Measurements from ENCODE around the gene ZNF497. TPM values are rescaled to one million over a fixed set of nuclear protein-coding genes. Genes with fewer than 3 reads are reported as not detected.

Gene ZNF497
- polyA plus RNA-seq, 1 of the 3 experiments (the other 2 are of a cell fraction) = 1.1 TPM

GRCh38 chr19:58355215-58355796 lies 7.2 kb downstream of the ZNF497 start:
- Histone ChIP-seq H3K27me3 (ENCODE audit: insufficient read depth) (no peaks in the 10 kb centered on the region), H2AFZ (ENCODE audit: low read depth) (no peak overlapping the region), H3K4me1 (ENCODE audit: control insufficient read depth in 1 of 2, insufficient read depth in 2 of 2, low read depth in 1 of 2, low read length in 1 of 2) (no peaks in the 10 kb centered on the region), H4K20me1 (ENCODE audit: insufficient read depth) (no peaks in the 10 kb centered on the region), H3K79me2 (ENCODE audit: insufficient read depth) (peaks cover 4% of the 10 kb centered on the region; the same call in 1 of the 2 replicates), H3K4me2 (no peak overlapping the region), H3K9me2 (no peaks in the 10 kb centered on the region), H3K4me3 (ENCODE audit: low read depth in 2 of 2, low read length in 1 of 2) (no peak overlapping the region), H3F3A (replicated peaks; ENCODE audit: insufficient read depth) (peaks cover 5% of the 10 kb centered on the region), H3K27ac (ENCODE audit: low read depth in 2 of 2, low read length in 1 of 2) (no peak overlapping the region), H3K9ac (no peak overlapping the region), H3K9me3 (no peaks in the 10 kb centered on the region), H3K36me3 (replicated peaks in 1 of 2; ENCODE audit: control insufficient read depth in 1 of 2, insufficient read depth in 2 of 2, low read length in 1 of 2) (peaks cover 0 to 2% of the 10 kb centered on the region in 2 experiments)
- ChIA-PET POLR2A (interaction anchor here (1.4 to 3.6 kb wide), 2 partner anchors 7 to 9 kb away, joined by 3 to 18 read pairs; partner anchors contain the start of gene ZNF497), CTCF (no interaction called here)
- 97% methylated on average over 9 of the region's 10 CpGs for WGBS (ENCODE audit: low lambda C conversion rate)
- DNase-seq = no peak
- no peak for TF ChIP-seq USF1 (IDR thresholded peaks at IDR 0.05; ENCODE audit: borderline replicate concordance, low read depth)
- TF ChIP-seq FOXM1 (IDR thresholded peaks at IDR 0.05; ENCODE audit: low read depth) = no peak
- no peak for TF ChIP-seq RFX5 (IDR thresholded peaks at IDR 0.05; ENCODE audit: low read length)
- TF ChIP-seq TAF1 (IDR thresholded peaks at IDR 0.05; ENCODE audit: borderline replicate concordance, low read depth, low read length) = no peak
- no peak for TF ChIP-seq SMC3 (IDR thresholded peaks at IDR 0.05; ENCODE audit: low read depth, low read length)

DNA sequence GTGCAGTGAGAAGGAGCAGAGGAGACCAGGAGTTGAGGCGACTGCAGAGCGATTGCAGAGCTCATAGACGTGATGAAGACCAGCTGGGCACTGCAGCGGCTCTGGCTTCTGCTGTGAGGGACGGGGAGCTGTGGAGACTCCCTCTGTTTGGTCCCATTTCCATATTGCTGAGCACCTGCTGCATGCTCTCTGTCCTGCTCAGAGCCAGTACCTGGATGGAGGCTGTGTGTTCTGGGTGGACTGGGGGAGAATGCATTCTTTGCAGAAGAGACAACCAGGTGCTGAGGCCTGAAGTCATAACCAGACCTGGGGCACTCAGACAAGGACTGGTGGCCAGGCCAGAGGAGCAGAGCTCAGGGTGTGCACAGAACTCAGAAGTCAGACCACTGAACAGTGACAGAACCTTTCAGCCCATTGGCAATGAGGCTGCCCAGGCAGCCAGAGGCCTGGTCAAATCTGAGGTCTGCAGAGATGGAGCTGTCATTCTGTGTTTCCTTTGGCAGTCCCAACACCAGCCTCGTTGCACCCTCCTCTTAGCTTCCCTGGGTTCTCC lies 8.0 kb downstream of the ZNF497 start:
- H3K9me3 ChIP-seq = no peaks in the 10 kb centered on the region
- no peak overlapping the region for H2AFZ ChIP-seq (ENCODE audit: low read depth)
- CTCF ChIA-PET = interaction anchor here (1.0 kb wide), 1 partner anchor 8 kb away, joined by 3 read pairs; the partner anchor contains the start of gene ZNF497
- no peaks in the 10 kb centered on the region for H3K4me1 ChIP-seq (ENCODE audit: control insufficient read depth in 1 of 2, insufficient read depth in 2 of 2, low read depth in 1 of 2, low read length in 1 of 2)
- H4K20me1 ChIP-seq (ENCODE audit: insufficient read depth) = no peaks in the 10 kb centered on the region
- POLR2A ChIA-PET = interaction anchor here (1.4 to 3.6 kb wide), 2 partner anchors 8 kb away, joined by 3 to 18 read pairs; partner anchors contain the start of gene ZNF497
- H3K27me3 ChIP-seq (ENCODE audit: insufficient read depth) = no peaks in the 10 kb centered on the region
- H3K79me2 ChIP-seq (ENCODE audit: insufficient read depth) = peaks cover 11% of the 10 kb centered on the region
- no peak overlapping the region for H3K27ac ChIP-seq (ENCODE audit: low read depth in 2 of 2, low read length in 1 of 2)
- no peaks in the 10 kb centered on the region for H3F3A ChIP-seq (replicated peaks; ENCODE audit: insufficient read depth)
- no peak for DNase-seq
- H3K36me3 ChIP-seq (replicated peaks in 1 of 2; ENCODE audit: control insufficient read depth in 1 of 2, insufficient read depth in 2 of 2, low read length in 1 of 2) = peaks cover 2% of the 10 kb centered on the region in 2 experiments
- no peak overlapping the region for H3K4me3 ChIP-seq (ENCODE audit: low read depth in 2 of 2, low read length in 1 of 2)
- no peaks in the 10 kb centered on the region for H3K9me2 ChIP-seq
- no peak overlapping the region for H3K9ac ChIP-seq
- WGBS (ENCODE audit: low lambda C conversion rate) = 84% methylated on average over 6 of the region's 6 CpGs
- H3K4me2 ChIP-seq = no peak overlapping the region
- TF ChIP-seq, protein P1, sequence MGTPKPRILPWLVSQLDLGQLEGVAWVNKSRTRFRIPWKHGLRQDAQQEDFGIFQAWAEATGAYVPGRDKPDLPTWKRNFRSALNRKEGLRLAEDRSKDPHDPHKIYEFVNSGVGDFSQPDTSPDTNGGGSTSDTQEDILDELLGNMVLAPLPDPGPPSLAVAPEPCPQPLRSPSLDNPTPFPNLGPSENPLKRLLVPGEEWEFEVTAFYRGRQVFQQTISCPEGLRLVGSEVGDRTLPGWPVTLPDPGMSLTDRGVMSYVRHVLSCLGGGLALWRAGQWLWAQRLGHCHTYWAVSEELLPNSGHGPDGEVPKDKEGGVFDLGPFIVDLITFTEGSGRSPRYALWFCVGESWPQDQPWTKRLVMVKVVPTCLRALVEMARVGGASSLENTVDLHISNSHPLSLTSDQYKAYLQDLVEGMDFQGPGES (IDR thresholded peaks at IDR 0.05; ENCODE audit: low read depth, low read length) = no peak
- TF ChIP-seq GABPA (IDR thresholded peaks at IDR 0.05; ENCODE audit: low read depth) (no peak), RCOR1 (IDR thresholded peaks at IDR 0.05; ENCODE audit: low read length) (no peak), REST (IDR thresholded peaks at IDR 0.05; ENCODE audit: low read depth, low read length) (no peak), EZH2phosphoT487 (IDR thresholded peaks at IDR 0.05; ENCODE audit: borderline replicate concordance, low read depth) (no peak), GATA2 (CRISPR knock-in tag; IDR thresholded peaks at IDR 0.05) (no peak), CHD2 (IDR thresholded peaks at IDR 0.05; ENCODE audit: low read length, partially characterized antibody) (no peak), RAD21 (IDR thresholded peaks at IDR 0.05; ENCODE audit: low read length) (no peak), YY1 (IDR thresholded peaks at IDR 0.05; ENCODE audit: low read depth) (no peak), NRF1 (IDR thresholded peaks at IDR 0.05; ENCODE audit: low read depth, low read length) (no peak), FOSL2 (IDR thresholded peaks at IDR 0.05; ENCODE audit: borderline replicate concordance, low read depth) (no peak), NFIC (IDR thresholded peaks at IDR 0.05; ENCODE audit: borderline replicate concordance) (no peak), TAF1 (IDR thresholded peaks at IDR 0.05; ENCODE audit: borderline replicate concordance, low read depth, low read length) (no peak)
- TF ChIP-seq, protein P2, sequence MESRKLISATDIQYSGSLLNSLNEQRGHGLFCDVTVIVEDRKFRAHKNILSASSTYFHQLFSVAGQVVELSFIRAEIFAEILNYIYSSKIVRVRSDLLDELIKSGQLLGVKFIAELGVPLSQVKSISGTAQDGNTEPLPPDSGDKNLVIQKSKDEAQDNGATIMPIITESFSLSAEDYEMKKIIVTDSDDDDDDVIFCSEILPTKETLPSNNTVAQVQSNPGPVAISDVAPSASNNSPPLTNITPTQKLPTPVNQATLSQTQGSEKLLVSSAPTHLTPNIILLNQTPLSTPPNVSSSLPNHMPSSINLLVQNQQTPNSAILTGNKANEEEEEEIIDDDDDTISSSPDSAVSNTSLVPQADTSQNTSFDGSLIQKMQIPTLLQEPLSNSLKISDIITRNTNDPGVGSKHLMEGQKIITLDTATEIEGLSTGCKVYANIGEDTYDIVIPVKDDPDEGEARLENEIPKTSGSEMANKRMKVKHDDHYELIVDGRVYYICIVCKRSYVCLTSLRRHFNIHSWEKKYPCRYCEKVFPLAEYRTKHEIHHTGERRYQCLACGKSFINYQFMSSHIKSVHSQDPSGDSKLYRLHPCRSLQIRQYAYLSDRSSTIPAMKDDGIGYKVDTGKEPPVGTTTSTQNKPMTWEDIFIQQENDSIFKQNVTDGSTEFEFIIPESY (IDR thresholded peaks at IDR 0.05; ENCODE audit: borderline replicate concordance, low read depth) = no peak
- TF ChIP-seq, protein P3, sequence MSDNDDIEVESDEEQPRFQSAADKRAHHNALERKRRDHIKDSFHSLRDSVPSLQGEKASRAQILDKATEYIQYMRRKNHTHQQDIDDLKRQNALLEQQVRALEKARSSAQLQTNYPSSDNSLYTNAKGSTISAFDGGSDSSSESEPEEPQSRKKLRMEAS (IDR thresholded peaks at IDR 0.05; ENCODE audit: low read depth) = no peak

Data from SK-N-SH (cell line).